Measurements from ENCODE around the gene TMBIM6. TPM values are rescaled to one million over a fixed set of nuclear protein-coding genes. Genes with fewer than 3 reads are reported as not detected.

The TMBIM6 gene
- polyA plus RNA-seq, 3 donors, result 315 to 1,453 (median 1,396) TPM

GRCh38 chr12:49748306-49748705 is 6.9 kb downstream of the TMBIM6 start:
- H3K36me3 ChIP-seq (replicated peaks in 1 of 2; ENCODE audit: control insufficient read depth in 1 of 2, insufficient read depth in 2 of 2, low read length in 2 of 2), result peaks cover 24 to 48% of the 10 kb centered on the region in 2 donors
- Mint-ChIP-seq H3K27ac (peak overlapping the region in 3 of 7 donors; percentile 32 to 75 (median 70)), H3K4me1 (peaks cover 50% of the 10 kb centered on the region), H3K4me3 (no peak overlapping the region), H3K9me3 (no peaks in the 10 kb centered on the region), H3K36me3 (peaks cover 40 to 49% of the 10 kb centered on the region in 2 donors), H3K27me3 (ENCODE audit: low read depth in 3 of 3) (no peaks in the 10 kb centered on the region)
- H3K4me2 ChIP-seq (replicated peaks; ENCODE audit: extremely low read depth, low read length, poor library complexity, severe bottlenecking), result no peak overlapping the region
- no peak overlapping the region for H2AFZ ChIP-seq (ENCODE audit: insufficient read depth, low read depth, low read length, poor library complexity, severe bottlenecking)
- H4K20me1 ChIP-seq (ENCODE audit: insufficient read depth, low read length), result peaks cover 100% of the 10 kb centered on the region
- H3K27me3 ChIP-seq (ENCODE audit: control insufficient read depth in 2 of 2, insufficient read depth in 2 of 2, low read length in 2 of 2), result no peaks in the 10 kb centered on the region
- TF ChIP-seq CTCF (IDR thresholded peaks at IDR 0.05), result no peak
- no peaks in the 10 kb centered on the region for H3K9me3 ChIP-seq (replicated peaks in 1 of 2; ENCODE audit: control insufficient read depth in 1 of 2, insufficient read depth in 1 of 2, low read length in 2 of 2)
- DNase-seq, result no peak
- intact Hi-C loops (cut with micrococcal nuclease), result no loop called here
- peak overlapping the region in 1 of 2 donors; percentile 39 for H3K27ac ChIP-seq (ENCODE audit: low read depth in 1 of 2, low read length in 2 of 2)
- H3K9ac ChIP-seq (ENCODE audit: insufficient read depth, low read length, poor library complexity, severe bottlenecking), result no peak overlapping the region
- no peak overlapping the region for H3K4me3 ChIP-seq (replicated peaks in 1 of 3; ENCODE audit: low read depth in 2 of 3, low read length in 3 of 3)
- H3K4me1 ChIP-seq (ENCODE audit: control insufficient read depth in 1 of 2, insufficient read depth in 2 of 2, low read length in 2 of 2), result peaks cover 32 to 56% of the 10 kb centered on the region in 2 donors
- peaks cover 100% of the 10 kb centered on the region for H3K79me2 ChIP-seq (ENCODE audit: insufficient read depth, low read length)
- no CpG with 5 or more reads among the region's 1 CpG for WGBS (ENCODE audit: insufficient coverage)

GRCh38 chr12:49748800-49749199 is 7.4 kb downstream of the TMBIM6 start:
- Histone ChIP-seq H3K9me3 (replicated peaks in 1 of 2; ENCODE audit: control insufficient read depth in 1 of 2, insufficient read depth in 1 of 2, low read length in 2 of 2) (no peaks in the 10 kb centered on the region), H3K36me3 (replicated peaks in 1 of 2; ENCODE audit: control insufficient read depth in 1 of 2, insufficient read depth in 2 of 2, low read length in 2 of 2) (peaks cover 26 to 53% of the 10 kb centered on the region in 2 donors), H3K4me2 (replicated peaks; ENCODE audit: extremely low read depth, low read length, poor library complexity, severe bottlenecking) (no peak overlapping the region), H2AFZ (ENCODE audit: insufficient read depth, low read depth, low read length, poor library complexity, severe bottlenecking) (no peak overlapping the region), H3K79me2 (ENCODE audit: insufficient read depth, low read length) (peaks cover 98% of the 10 kb centered on the region), H3K9ac (ENCODE audit: insufficient read depth, low read length, poor library complexity, severe bottlenecking) (no peak overlapping the region), H4K20me1 (ENCODE audit: insufficient read depth, low read length) (peaks cover 100% of the 10 kb centered on the region), H3K27ac (ENCODE audit: low read depth in 1 of 2, low read length in 2 of 2) (no peak overlapping the region), H3K27me3 (ENCODE audit: control insufficient read depth in 2 of 2, insufficient read depth in 2 of 2, low read length in 2 of 2) (no peaks in the 10 kb centered on the region), H3K4me1 (ENCODE audit: control insufficient read depth in 1 of 2, insufficient read depth in 2 of 2, low read length in 2 of 2) (peaks cover 33 to 56% of the 10 kb centered on the region in 2 donors), H3K4me3 (replicated peaks in 1 of 3; ENCODE audit: low read depth in 2 of 3, low read length in 3 of 3) (no peak overlapping the region)
- intact Hi-C loops (cut with micrococcal nuclease), result no loop called here
- H3K9me3 Mint-ChIP-seq, result no peaks in the 10 kb centered on the region
- TF ChIP-seq CTCF (IDR thresholded peaks at IDR 0.05), result no peak
- no CpG with 5 or more reads among the region's 3 CpGs for WGBS (ENCODE audit: insufficient coverage)
- no peak for DNase-seq
- peaks cover 42 to 51% of the 10 kb centered on the region in 2 donors for H3K36me3 Mint-ChIP-seq
- H3K27me3 Mint-ChIP-seq (ENCODE audit: low read depth in 3 of 3), result no peaks in the 10 kb centered on the region
- peaks cover 50% of the 10 kb centered on the region for H3K4me1 Mint-ChIP-seq
- peak overlapping the region in 1 of 7 donors; percentile 63 for H3K27ac Mint-ChIP-seq
- no peak overlapping the region for H3K4me3 Mint-ChIP-seq

All from CD14-positive monocyte (primary cell).